Left ventricle myocardium inferior (tissue), 1 donor: Measurements from ENCODE around the gene SELE. TPM values are rescaled to one million over a fixed set of nuclear protein-coding genes. Genes with fewer than 3 reads are reported as not detected.

Experiments used
- DNase-seq: peaks from one replicate; pipeline ENCODE4 v3.0.0-alpha.2; 2020
- H3K27ac ChIP-seq: fragments of 200-600 bp; replicated peaks from 2 replicates; pipeline ENCODE4 v1.8.0; 2021
- H3K27me3 ChIP-seq: fragments of 200-600 bp; 2 replicates; pipeline ENCODE4 v1.8.0; 2021; ENCODE audit warnings: low read depth
- H3K36me3 ChIP-seq: fragments of 200-600 bp; 2 replicates; pipeline ENCODE4 v1.8.0; 2021
- H3K4me1 ChIP-seq: fragments of 200-600 bp; 2 replicates; pipeline ENCODE4 v1.8.0; 2021
- H3K4me3 ChIP-seq: fragments of 200-600 bp; 2 replicates; pipeline ENCODE4 v1.8.0; 2021; ENCODE audit warnings: mild to moderate bottlenecking, moderate library complexity
- H3K9me3 ChIP-seq: fragments of 200-600 bp; replicated peaks from 2 replicates; pipeline ENCODE4 v1.8.0; 2021
- CTCF ChIP-seq: fragments of 200-600 bp; IDR thresholded peaks from 2 replicates; pipeline ENCODE4 v1.8.0; 2021; ENCODE audit warnings: antibody characterized with exemption, mild to moderate bottlenecking, borderline replicate concordance
- intact Hi-C: fragments of 100-400 bp; cut with micrococcal nuclease; formaldehyde crosslinking; loops from one replicate; pipeline ENCODE4 v1.11.0; 2022
- total RNA-seq: library from RNA; stranded (reverse); fragmentation: NEBNext Ultra II Directional; extraction: Animal tissue kit (Norgen Biotek cat#: 25700); gene quantifications from one replicate; pipeline ENCODE4 v1.2.1, GENCODE V29; 2021
- donor health status: DM: no; HTN: yes; CAD: no; lungs with severe emphysema.

SELE gene
- total RNA-seq, 1 donor from 2014 or later = 0.44 TPM

GRCh38 chr1:169699707-169700106, 34.2 kb downstream of the SELE start:
- H3K27ac ChIP-seq = no peak overlapping the region
- H3K27me3 ChIP-seq = peaks cover 22% of the 10 kb centered on the region
- H3K4me1 ChIP-seq = no peaks in the 10 kb centered on the region
- H3K36me3 ChIP-seq = no peaks in the 10 kb centered on the region
- intact Hi-C loops = no loop called here
- no peak overlapping the region for H3K4me3 ChIP-seq
- H3K9me3 ChIP-seq = no peaks in the 10 kb centered on the region
- TF ChIP-seq CTCF = no peak
- DNase-seq = no peak

- no peaks in the 10 kb centered on the region for H3K36me3 ChIP-seq
- no peak for DNase-seq
- H3K9me3 ChIP-seq = no peaks in the 10 kb centered on the region
- no peak for TF ChIP-seq CTCF
- H3K27me3 ChIP-seq = peaks cover 22% of the 10 kb centered on the region
- H3K27ac ChIP-seq = no peak overlapping the region
- no peaks in the 10 kb centered on the region for H3K4me1 ChIP-seq
- H3K4me3 ChIP-seq = no peak overlapping the region
- intact Hi-C loops = no loop called here
These were observed 34.9 kb downstream of the SELE start for GRCh38 chr1:169698976-169699375.

GRCh38 chr1:169697755-169698154, 36.1 kb downstream of the SELE start:
- H3K4me3 ChIP-seq = no peak overlapping the region
- peaks cover 22% of the 10 kb centered on the region for H3K27me3 ChIP-seq
- DNase-seq = no peak
- H3K9me3 ChIP-seq = no peaks in the 10 kb centered on the region
- no peaks in the 10 kb centered on the region for H3K36me3 ChIP-seq
- intact Hi-C loops = no loop called here
- TF ChIP-seq CTCF = no peak
- no peaks in the 10 kb centered on the region for H3K4me1 ChIP-seq
- no peak overlapping the region for H3K27ac ChIP-seq

GRCh38 chr1:169696273-169697100, 37.4 kb downstream of the SELE start:
- no peaks in the 10 kb centered on the region for H3K4me1 ChIP-seq
- no peak overlapping the region for H3K27ac ChIP-seq
- no peak for TF ChIP-seq CTCF
- DNase-seq = no peak
- intact Hi-C loops = no loop called here
- H3K4me3 ChIP-seq = no peak overlapping the region
- no peaks in the 10 kb centered on the region for H3K36me3 ChIP-seq
- no peaks in the 10 kb centered on the region for H3K9me3 ChIP-seq
- H3K27me3 ChIP-seq = peaks cover 22% of the 10 kb centered on the region

- no peak overlapping the region for H3K4me3 ChIP-seq
- intact Hi-C loops = no loop called here
- TF ChIP-seq CTCF = no peak
- no peaks in the 10 kb centered on the region for H3K9me3 ChIP-seq
- no peaks in the 10 kb centered on the region for H3K36me3 ChIP-seq
- no peak for DNase-seq
- H3K27ac ChIP-seq = no peak overlapping the region
- no peaks in the 10 kb centered on the region for H3K4me1 ChIP-seq
- peaks cover 17% of the 10 kb centered on the region for H3K27me3 ChIP-seq
These were observed 39.4 kb downstream of the SELE start for GRCh38 chr1:169694304-169695075.
